Glomerular endothelial cell (primary cell): ENCODE measurements around the gene HNRNPH1. TPM values are rescaled to one million over a fixed set of nuclear protein-coding genes. Genes with fewer than 3 reads are reported as not detected.

Experiments
- DNase-seq: peaks from one replicate; pipeline ENCODE4 v3.0.0-alpha.2; 2011; ENCODE audit warnings: low read depth, low spot score; ENCODE audit errors: extremely low read depth
- total RNA-seq: library from RNA; depleted of rRNA; stranded (reverse); fragments of >200 nt; gene quantifications from 2 replicates; pipeline ENCODE4 v1.2.3, GENCODE V29; 2015

HNRNPH1 gene
- total RNA-seq, 1 donor from 2014 or later: 341 TPM

GRCh38 chr5:179606071-179606909, 17.2 kb downstream of the HNRNPH1 start:
- DNase-seq: no peak

DNA sequence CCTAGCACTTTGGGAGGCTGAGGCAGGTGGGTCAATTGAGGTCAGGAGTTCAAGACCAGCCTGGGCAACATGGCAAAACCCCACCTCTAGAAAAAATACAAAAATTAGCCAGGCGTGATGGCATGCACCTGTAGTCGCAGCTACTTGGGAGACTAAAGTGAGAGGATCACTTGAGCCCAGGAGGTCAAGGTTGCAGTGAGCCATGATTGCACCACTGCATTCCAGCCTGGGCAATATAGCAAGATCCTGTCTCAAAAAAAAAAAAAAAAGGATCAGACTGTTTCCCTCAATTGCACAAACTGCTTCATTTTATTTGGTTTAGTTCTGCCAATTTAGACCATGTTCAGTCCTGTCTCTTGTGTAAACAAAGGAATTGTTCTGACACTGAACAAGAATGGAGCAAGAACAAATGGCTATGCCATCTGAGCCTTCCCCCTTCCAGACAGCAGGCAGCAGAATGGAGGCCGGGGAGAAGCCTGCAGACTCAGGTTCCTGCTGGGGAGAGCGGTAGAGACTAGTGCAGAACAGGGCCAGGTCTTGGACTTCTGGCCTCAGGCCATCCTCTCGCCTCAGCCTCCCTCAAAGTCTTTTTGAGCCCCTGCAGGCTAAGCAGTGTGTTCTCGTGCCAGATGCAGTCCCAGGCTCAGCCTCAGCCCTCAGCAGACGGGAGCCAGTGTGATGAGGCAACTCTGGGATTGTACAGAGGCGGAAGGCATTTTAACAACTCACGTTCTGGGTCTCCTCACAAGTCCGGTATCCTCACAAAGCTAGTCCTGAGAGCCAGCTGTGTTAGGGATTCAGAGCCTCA, 18.2 kb downstream of the HNRNPH1 start:
- DNase-seq: no peak

DNA sequence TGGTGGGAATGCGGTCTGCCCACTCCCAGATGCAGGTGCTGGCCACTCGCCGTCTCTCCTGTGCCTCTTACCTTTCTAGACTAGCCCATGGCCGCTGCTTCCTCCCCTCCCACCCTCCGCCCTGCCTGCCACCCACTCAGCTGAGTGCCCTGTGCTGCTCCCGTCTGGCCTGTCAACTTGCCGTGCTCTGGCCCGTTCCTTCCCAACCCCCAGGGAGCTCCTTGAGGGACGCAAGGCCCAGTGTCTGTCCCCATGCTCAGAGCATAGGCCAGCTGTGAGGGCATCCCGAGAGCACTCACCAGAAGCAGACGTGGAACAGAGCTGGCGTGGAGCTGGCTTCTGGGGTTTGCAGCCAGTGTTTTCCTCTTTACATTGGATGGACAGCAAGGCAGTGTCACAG, 20.2 kb downstream of the HNRNPH1 start:
- no peak for DNase-seq

GRCh38 chr5:179601871-179602625, 21.4 kb downstream of the HNRNPH1 start:
- no peak for DNase-seq

GRCh38 chr5:179599973-179600372, 23.5 kb downstream of the HNRNPH1 start:
- no peak for DNase-seq

GRCh38 chr5:179599566-179599965, 23.9 kb downstream of the HNRNPH1 start:
- no peak for DNase-seq

- DNase-seq: no peak
Observed at GRCh38 chr5:179599100-179599499, 24.4 kb downstream of the HNRNPH1 start.

- DNase-seq: no peak
Observed at GRCh38 chr5:179596421-179596820, 27.1 kb downstream of the HNRNPH1 start.

DNA sequence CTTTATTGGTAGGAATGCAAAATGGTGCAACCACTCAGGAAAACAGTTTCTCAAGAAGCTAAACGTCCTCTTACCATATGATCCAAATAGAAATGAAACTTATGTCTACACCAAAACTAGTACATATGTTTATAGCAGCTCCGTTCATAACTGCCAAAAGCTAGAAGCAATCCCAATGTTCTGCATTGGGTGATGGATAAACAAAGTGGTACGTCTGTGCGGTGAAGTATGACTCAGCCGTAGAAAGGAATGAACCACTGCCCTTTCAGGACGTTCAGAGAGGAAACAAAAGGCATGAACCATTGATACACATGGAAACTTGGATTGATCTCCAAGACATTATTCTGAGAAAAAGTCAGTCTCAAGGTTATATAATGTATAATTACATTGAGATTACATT, 27.6 kb downstream of the HNRNPH1 start:
- no peak for DNase-seq

DNA sequence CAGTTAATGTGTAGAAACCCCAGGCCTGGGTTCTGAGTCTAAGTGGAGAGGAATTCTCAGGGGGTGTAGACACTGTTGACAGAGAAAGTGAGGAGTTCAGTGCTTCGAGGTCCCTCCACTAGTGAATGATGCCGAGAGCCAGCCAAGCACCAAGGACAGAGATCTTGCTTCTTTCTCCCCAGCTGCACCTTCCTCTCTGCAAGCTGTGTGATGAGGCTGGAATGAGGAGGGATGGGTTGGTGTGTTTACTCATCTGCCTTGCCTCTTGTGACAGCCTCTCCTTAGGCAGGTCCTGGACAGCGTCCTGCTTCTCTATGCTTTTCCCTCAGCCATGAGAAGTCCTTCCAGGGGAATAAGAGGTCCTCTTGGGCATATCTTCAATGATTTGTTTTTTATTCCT, 35.3 kb downstream of the HNRNPH1 start:
- DNase-seq: no peak

- no peak for DNase-seq
Observed at GRCh38 chr5:179585941-179586401, 37.5 kb downstream of the HNRNPH1 start.

DNA sequence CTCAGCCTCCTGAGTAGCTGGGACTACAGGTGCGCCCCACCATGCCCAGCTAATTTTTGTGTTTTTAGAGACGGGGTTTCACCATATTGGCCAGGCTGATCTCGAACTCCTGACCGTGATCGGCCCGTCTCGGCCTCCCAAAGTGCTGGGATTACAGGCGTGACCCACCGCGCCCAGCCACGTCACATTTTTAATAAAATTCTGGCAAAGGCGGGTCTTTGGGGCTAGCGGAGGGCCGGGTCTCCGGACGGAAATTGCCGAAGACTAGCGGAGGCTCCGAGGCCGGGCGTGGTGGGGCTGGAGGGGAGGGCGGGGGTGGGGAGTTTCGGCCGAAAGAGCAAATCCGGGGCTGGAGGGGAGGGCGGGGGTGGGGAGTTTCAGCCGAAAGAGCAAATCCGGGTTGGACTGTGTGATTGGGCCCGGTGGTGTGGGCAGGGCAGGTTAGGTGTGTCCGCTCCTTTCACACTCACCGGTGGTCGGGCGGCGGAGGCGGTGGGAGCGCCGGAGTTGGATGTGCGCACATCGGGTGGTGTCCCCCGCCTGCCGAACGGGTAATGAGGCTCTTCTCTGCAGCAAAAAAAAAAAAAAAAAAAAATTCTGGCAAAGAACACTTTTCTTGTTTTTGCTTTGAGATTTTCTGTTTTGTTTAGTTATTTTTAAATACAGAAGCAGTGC, 46.0 kb downstream of the HNRNPH1 start:
- no peak for DNase-seq

DNA sequence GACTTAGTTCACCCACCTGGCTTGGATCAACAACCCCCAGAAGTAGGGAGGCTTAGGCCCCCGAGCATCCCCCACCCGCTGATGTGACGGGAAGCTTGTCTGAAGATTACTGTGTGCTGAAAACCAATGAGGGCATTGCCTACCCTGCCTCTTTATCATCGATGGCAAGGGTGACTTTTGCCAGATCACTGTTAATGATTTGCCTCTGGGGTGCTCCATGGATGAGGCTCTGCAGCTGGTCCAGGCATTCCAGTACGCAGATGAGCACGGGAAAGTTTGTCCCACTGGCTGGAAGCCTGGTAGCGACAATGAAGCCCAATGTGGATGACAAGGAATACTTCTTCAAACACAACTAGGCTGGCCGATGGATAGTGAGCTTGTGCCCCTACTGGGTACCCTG, 51.1 kb downstream of the HNRNPH1 start:
- no peak for DNase-seq

DNA sequence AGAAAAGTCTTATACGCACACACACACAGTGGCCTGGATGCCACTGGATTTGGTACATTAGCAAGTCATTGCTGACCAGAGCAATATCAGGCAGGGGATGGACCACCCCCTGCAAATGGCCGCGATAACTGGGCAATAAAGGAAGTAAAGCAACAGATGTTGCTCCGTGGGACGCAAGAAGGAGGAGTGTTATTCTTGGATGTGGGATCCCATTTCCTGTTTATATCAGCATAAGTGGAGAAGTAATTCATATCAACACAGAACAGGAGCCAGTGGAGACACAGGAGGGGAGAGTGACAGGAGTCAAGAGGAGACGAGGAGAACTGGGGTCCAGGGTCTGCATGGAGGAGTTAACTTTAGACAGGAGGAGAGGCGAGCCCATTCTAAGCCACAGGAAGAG, 54.8 kb downstream of the HNRNPH1 start:
- peak; percentile 42 for DNase-seq

DNA sequence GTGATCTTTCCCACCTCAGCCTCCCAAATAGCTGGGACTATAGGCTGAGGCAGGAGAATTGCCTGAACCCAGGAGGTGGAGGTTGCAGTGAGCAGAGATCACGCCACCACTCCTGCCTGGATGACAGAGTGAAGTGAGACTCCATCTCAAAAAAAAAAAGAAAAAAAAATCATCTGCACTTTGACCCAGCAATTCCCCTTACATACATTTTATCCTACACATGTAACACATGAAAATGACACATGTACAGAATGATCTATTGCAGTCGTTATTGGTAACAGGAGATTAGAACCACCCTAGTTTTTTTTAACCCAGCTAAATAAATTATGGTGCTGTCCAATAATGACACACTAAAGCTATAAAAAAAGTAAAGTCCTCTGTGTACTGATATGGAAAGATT, 58.9 kb downstream of the HNRNPH1 start:
- no peak for DNase-seq

Other genes with a start within 250 kb of the HNRNPH1 start
- 36.5 and 40.3 TPM in 2 replicates for gene RUFY1, start 73.1 kb downstream of the HNRNPH1 start, total RNA-seq
- gene CBY3, start 57.4 kb upstream of the HNRNPH1 start, total RNA-seq: 3.0 TPM in 1 of 2 replicates, not detected in the other
- gene CANX, start 75.3 kb upstream of the HNRNPH1 start, total RNA-seq: 446 and 509 TPM in 2 replicates
- 21.7 and 25.1 TPM in 2 replicates for gene MAML1, start 109.2 kb upstream of the HNRNPH1 start, total RNA-seq
- not detected in 2 replicates for gene LTC4S, start 170.3 kb upstream of the HNRNPH1 start, total RNA-seq
- gene MGAT4B, start 183.2 kb upstream of the HNRNPH1 start, total RNA-seq: 354 and 372 TPM in 2 replicates
- gene SQSTM1, start 197.2 kb upstream of the HNRNPH1 start, total RNA-seq: 632 and 783 TPM in 2 replicates
- 17.8 and 26.3 TPM in 2 replicates for gene MRNIP, start 235.1 kb upstream of the HNRNPH1 start, total RNA-seq